GM18868 (cell line): ENCODE measurements around the gene GABBR2.
"Not testable (repeated sequence)": the region's sequence is repeated elsewhere in the genome, so short reads cannot be mapped to it uniquely, and the experiment has no call there.

Experiments
- ATAC-seq: cut with Tn5 transposase; IDR thresholded peaks from one replicate; pipeline ENCODE4 v1.9.1; 2021; ENCODE audit warnings: mild to moderate bottlenecking, moderate library complexity; ENCODE audit not compliant: unreplicated experiment

Gene GABBR2

GRCh38 chr9:98520221-98520960 lies 188.3 kb downstream of the GABBR2 start:
- ATAC-seq: no peak

DNA sequence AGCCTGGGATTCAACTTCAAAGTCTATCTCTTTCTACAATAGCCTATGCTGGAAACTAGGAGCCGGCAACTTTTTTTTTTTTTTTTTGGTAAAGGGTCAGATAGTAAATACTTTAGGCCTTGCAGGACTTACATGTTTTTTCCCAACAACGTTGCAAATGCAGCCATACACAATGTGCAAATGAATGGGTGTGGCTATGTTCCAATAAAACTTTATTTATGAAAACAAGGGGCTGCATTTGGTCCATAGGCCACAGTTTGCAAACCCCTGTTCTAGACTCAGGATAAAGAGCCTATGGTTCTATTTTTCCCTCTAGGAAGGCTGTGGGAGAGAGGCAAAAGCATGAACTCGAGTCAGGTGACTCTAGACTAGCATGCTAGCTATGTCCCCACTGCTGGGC lies 189.1 kb downstream of the GABBR2 start:
- no peak for ATAC-seq

GRCh38 chr9:98518556-98518955 lies 190.2 kb downstream of the GABBR2 start:
- no peak for ATAC-seq

DNA sequence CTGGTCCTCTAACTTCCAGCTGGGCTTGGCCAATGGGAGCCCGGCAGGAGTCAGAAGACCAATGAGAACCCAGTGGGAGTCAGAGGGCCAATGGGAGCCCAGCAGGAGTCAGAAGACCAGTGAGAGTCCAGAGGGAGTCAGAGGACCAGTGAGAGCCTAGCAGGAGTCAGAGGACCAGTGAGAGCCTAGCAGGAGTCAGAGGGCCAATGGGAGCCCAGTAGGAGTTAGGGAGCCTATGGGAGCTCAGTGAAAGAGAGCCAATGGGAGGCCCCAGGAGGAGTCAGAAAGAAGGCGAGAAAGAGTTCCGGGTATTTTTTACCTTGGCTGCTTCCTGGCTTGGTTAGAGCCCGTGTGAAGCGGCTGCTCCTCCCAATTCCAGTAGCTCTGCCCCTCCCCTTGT lies 191.0 kb downstream of the GABBR2 start:
- ATAC-seq: no peak

DNA sequence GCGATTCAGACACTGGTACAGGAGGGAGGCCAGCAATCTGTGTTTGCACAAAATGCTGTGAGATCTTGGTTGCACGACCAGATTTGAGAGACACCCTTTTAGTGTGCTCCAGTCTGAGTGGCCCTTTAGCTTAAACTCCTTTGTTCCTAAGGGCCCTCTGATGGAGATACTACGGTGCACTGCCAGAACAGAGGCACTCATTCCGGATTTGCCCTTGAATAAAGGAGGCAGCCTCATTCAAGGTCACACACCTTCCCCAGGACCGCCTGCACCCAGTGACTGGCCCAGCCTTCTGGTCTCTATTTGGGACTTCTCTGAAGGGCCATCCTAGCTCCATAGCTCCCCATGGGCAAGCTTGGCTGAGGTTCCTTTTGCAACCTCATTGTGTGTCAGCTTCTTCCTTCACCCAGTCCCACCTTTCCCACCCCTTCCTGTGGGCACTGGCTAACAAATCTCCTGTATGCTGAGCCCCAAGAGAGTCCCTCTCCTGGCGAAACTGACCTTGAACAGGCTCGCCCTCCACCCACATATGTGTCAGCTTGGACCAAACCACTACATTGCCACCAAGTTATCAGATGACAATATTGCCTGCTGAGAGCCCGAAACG lies 191.7 kb downstream of the GABBR2 start:
- no peak for ATAC-seq

GRCh38 chr9:98516205-98516896 lies 192.4 kb downstream of the GABBR2 start:
- no peak for ATAC-seq

DNA sequence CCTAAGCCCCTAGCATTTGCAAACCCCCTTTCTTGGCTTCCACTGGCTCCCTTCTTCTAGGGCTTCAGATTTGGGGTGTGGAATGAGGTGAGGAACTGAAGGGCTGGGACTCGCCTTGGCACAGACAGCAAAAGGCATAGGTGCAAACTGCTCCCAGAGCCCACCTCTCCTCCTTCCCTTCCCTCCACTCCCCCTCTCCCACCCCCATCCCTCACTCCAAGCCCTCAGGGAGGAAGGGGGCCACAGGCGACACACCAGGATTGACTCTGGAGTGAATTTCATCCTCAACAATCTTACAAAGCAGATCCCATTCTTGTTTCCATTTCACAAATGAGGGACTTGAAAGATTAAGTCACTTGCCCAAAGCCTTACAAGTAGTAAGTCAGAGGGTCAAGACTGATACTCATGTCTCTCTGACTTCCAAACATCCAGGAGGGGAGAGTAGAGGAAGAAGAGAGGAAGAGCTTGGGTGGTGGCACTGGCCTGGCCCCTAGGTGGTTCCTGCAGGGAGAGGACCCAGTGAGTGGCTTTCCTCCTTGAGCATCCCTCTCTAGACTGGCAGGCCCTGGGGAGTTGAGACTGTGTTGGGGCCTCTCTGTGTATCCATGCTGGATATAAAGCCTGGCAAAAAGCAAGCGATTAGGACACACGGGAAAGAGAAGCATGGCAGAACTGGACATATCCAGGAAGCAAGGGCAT lies 193.1 kb downstream of the GABBR2 start:
- ATAC-seq: no peak

DNA sequence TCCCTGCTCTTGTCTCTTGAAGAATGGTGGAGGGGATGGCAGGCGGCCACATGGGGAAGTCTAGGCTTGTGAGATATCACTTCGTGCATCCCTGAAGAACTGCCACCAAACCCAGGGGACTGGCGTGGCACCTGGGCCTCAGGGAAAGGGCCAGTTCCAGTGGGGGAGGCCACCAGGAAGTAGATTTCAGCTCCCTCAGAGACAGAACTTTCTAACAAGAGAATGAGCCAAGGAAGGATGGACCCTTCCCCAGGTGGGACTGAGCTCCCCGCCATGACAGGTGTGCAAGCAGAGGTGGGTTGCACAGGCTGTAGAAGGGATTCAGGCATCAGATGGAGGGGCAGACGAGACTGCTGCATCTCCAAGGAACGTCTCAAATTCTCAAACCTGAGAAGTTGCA lies 193.9 kb downstream of the GABBR2 start:
- ATAC-seq: no peak

DNA sequence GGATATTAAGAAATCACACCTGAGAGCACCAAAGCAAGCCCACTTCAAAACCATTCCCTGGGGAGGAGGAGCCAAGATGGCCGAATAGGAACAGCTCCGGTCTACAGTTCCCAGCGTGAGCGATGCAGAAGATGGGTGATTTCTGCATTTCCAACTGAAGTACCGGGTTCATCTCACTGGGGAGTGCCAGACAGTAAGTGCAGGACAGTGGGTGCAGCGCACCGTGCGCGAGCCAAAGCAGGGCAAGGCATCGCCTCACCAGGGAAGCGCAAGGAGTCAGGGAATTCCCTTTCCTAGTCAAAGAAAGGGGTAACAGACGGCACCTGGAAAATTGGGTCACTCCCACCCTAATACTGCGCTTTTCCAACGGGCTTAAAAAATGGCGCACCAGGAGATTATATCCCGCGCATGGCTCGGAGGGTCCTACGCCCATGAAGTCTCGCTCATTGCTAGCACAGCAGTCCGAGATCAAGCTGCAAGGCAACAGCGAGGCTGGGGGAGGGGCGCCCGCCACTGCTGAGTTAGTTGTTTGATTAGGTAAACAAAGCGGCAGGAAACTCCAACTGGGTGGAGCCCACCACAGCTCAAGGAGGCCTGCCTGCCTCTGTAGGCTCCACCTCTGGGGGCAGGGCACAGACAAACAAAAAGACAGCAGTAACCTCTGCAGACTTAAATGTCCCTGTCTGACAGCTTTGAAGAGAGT lies 200.4 kb downstream of the GABBR2 start:
- ATAC-seq: not testable (repeated sequence)

GRCh38 chr9:98506422-98507054 lies 202.2 kb downstream of the GABBR2 start:
- no peak for ATAC-seq

- ATAC-seq: no peak
Measured at GRCh38 chr9:98504298-98505282, 204.1 kb downstream of the GABBR2 start.

DNA sequence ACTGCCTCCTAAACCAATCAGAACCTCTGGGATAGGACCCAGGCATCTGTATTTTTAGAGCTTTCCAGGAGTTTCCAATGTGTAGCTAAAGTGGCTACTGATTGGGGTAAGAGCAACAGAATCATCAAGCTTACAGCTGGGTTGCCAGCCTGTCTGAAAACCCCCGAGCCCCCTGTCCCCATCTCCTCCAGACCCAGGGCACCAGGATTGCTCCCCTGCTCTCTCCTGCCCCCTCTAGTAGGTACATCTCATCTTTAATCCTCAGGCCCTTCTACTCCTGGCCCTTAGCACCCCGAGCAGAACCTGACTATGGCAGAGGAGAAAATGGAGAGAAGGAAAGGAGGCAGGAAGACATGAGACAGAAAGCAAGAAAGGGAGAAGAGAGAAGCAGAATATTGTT lies 204.9 kb downstream of the GABBR2 start:
- ATAC-seq: no peak

- no peak for ATAC-seq
Measured at GRCh38 chr9:98502976-98503325, 205.8 kb downstream of the GABBR2 start.

DNA sequence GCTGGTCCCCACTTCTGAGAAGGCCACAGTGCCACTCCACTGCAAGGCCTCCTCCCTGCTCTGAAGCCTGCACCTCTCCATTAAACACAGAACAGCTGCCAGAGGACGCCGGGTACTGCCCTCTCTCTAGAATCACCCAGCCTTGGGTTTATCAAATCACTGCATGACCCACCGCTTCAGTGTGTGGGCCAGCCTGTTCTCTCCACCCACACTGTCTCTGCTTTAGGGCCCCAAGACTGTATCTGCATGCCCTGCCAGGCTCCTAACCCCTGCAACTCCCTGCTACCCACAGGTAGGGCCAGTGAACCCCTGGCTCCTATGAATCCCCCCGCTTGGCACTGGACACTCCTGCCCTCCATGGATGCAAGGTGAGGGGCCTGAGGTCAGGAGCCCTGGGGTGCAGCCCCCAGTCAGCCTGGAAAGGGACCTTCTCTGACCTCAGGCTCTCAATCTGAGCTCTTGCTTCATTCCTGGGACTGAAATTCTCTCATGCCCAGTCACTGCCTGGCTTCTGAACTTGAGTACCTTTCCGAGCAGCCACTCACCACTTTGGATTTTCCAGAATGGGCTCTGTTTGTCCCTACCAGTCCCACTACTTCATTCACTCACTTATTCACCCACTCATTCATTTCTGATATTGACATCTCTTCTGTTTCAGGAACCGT lies 206.3 kb downstream of the GABBR2 start:
- ATAC-seq: no peak

- no peak for ATAC-seq
Measured at GRCh38 chr9:98501819-98502218, 206.9 kb downstream of the GABBR2 start.

GRCh38 chr9:98501259-98501658 lies 207.5 kb downstream of the GABBR2 start:
- not testable (repeated sequence) for ATAC-seq

- no peak for ATAC-seq
Measured at GRCh38 chr9:98500337-98500919, 208.3 kb downstream of the GABBR2 start.

DNA sequence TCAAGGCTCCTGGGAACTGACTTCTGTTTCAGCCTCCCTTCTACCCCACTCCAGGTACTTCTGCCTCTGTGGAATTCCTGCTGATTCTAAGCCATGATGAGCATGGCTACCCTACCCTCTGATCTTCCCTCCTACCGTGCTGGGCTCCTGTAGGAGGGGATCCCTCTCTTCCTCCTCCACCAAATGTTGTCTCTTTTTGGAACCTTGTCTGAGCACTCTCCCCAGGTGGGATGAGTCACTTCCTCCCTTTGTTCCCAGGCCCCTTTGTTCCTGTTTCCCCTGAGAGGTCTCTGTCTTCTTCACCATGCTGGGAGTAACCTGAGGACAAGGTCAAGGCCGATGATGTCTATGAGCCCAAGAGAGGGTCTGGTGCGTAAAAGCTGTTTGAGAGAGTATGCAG lies 213.2 kb downstream of the GABBR2 start:
- ATAC-seq: no peak
